GM18502 (cell line): ENCODE measurements around the gene HOXA13.

ENCODE experiments used
- ATAC-seq: cut with Tn5 transposase; IDR thresholded peaks from one replicate; pipeline ENCODE4 v1.9.1; 2021; ENCODE audit warnings: mild to moderate bottlenecking; ENCODE audit not compliant: unreplicated experiment, poor library complexity

The HOXA13 gene

GRCh38 chr7:27182861-27183681, 16.8 kb downstream of the HOXA13 start:
- no peak for ATAC-seq

DNA sequence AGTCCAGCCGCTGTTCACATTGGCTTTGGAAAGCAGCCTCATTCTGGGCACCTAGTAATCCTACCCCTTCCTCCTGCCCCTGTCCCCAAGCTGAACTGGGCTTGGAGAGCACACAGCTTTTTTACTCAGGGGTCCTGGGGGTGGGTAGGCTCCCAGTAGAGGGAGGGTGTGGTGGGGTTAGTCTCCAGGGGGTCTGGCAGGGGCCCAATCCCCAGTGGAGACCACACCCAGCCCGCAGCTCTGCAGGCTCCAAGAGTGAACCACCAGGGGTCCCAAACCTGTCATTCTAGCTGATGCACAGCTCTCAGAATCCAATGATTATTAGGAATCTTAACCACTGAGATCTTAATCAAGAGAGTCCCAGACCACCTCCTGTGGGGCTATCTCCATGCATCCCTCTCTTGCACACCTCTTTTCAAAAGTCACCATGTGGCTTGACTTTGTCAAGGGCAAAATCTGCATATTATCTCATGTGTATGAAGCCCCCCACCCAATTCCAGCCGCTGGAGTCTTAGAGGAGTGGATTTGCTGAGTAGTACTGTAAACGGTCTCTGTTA, 17.5 kb downstream of the HOXA13 start:
- no peak for ATAC-seq

GRCh38 chr7:27181795-27182275, 18.1 kb downstream of the HOXA13 start:
- ATAC-seq: no peak

GRCh38 chr7:27180431-27181420, 19.2 kb downstream of the HOXA13 start:
- ATAC-seq: no peak

GRCh38 chr7:27179503-27180430, 20.1 kb downstream of the HOXA13 start:
- no peak for ATAC-seq

DNA sequence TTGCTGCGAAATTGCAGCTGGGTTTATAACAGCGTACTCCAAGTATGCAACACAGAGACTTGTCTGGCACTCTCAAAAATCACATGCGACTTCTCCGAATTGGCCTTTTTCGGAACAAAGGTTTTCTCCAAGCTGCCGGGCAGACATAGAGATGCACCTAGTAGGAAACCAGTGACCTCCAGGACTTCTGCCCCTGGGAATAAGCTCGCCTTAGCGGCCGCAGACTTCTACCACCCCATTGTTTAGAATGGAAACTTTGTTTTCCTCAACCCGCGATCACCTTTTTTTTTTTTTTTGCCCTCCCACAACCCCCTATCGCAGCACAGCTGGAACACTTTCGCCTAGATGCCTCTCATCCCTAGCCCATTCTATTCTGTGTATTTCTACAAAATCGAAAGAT, 20.9 kb downstream of the HOXA13 start:
- ATAC-seq: no peak

- ATAC-seq: no peak
Measured at GRCh38 chr7:27178366-27178765, 21.5 kb downstream of the HOXA13 start.

DNA sequence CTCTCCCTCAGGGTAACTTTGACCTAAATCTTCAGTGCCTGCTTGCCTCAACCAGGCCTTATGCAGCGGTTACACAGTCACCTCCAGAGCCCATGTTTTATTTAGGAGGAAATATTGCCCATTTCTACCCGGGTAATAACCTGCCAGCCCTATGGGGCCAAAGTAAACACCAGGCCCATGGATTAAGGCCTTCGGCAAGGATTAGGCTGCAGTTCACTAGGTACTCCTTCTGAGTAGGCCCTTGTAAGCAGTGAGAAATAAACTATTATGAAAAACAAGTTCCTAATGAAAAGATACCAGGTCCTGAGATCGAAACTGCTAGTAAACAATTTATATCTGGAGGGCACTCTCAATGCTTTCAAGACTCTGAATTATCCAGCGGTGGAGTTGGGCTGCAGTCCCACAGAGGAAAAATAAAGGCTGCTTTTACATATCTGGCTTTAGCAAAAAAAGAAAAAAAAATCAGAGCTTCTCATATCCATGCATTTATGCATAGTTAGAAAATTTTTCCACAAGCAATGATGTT, 22.0 kb downstream of the HOXA13 start:
- no peak for ATAC-seq

- ATAC-seq: no peak
Measured at GRCh38 chr7:27176962-27177794, 22.7 kb downstream of the HOXA13 start.

DNA sequence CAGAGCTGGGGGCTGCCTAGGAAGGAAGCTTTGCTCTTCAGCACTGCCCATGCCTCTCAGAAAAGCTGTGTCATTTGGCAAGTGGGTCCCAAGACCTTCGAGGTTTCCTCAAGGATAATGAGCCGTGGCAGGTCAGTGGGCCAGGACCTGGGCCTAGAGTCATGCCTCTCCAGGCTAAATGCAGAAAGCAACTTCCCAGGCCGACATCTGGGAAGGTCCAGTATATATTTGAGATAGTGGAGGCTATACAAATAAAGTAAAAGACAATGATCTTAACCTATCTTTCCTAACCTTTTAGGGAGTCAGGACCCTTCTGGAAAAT, 23.4 kb downstream of the HOXA13 start:
- ATAC-seq: no peak

- no peak for ATAC-seq
Measured at GRCh38 chr7:27175626-27176523, 24.0 kb downstream of the HOXA13 start.

DNA sequence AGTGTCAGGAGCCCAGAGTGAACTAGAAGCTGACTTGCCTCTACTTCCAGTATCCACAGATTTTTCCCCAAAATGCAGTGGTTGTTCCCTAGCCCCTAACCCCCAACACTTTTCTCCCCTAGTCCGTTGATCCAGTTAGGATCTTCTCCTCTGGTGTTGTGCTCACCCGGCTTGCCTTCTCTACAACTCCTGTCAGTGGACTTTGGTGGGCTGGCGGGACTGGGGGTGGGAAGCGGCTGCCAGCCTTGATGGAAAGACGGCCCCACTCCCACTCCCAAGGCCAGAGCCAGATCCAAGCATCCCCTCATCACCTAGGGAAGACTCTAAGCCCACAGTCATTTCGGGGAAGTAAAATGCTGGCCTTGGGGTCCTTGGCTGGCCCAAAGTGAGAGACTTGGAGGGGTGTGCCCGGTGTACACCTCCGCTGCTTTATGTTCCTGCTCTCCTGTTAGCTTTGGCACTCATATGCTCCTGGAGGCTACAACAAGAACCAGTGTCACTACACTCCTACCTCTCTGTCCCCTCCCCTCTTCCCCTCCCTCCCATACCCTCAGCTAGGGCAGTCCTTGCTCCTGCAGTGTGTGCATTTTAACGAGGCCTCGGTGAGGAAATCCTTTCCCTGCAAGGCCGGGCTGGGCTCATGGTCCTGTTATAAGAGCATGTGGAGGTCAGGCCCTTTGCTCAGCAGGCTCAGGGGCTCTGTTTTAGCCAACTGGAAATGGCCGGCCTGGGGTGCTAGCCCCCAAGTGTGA, 24.8 kb downstream of the HOXA13 start:
- ATAC-seq: no peak

DNA sequence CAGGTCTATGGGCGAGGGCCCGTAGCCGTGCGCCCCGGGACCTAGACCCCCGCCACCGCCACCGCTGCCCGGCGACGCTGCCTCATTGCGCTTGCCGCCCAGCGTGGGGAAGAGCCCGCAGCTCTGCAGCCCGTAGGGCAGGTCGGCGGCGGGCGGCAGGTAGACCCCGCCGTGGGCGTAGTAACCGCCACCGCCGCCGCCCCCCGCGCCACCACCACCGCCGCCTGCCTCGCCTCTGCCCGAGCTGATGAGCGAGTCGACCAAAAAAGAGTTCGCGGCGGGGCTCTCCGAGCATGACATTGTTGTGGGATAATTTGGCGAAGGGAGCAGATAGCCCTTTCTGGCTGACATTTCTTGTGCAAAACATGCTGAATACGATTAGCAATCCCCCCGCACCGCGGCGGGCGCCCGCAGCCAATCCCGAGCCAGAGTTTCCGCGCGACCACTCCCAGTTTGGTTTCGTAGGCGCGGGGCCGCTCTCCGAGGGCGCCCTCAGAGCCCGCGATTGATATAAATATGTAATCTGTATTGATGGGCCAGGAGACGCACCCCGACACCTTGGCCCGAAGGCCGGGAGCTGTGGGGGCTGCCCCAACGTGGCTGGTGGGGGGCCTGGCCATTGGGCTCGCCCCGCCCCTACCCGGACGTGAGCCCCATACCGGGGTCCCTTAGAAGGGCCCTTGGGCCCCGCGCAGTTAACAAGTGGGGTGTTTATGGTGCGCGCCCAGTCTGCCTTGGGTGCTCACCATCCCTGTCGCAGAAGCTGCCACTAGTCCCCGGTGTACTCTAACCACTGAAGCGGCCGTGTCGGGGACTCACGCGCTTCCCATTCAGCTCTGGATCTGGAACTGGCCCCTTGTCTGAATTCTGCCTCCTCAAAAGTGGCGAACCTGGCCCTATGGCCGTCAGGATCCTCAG, 25.7 kb downstream of the HOXA13 start, which contains the start of gene HOXA10:
Gene HOXA10, minus strand, starts transcription at position 365 of the 918 bp plus-strand sequence. Its CDS starts 14 bp downstream, at position 351.
- ATAC-seq: no peak

- ATAC-seq: no peak
Measured at GRCh38 chr7:27173511-27173955, 26.4 kb downstream of the HOXA13 start.

DNA sequence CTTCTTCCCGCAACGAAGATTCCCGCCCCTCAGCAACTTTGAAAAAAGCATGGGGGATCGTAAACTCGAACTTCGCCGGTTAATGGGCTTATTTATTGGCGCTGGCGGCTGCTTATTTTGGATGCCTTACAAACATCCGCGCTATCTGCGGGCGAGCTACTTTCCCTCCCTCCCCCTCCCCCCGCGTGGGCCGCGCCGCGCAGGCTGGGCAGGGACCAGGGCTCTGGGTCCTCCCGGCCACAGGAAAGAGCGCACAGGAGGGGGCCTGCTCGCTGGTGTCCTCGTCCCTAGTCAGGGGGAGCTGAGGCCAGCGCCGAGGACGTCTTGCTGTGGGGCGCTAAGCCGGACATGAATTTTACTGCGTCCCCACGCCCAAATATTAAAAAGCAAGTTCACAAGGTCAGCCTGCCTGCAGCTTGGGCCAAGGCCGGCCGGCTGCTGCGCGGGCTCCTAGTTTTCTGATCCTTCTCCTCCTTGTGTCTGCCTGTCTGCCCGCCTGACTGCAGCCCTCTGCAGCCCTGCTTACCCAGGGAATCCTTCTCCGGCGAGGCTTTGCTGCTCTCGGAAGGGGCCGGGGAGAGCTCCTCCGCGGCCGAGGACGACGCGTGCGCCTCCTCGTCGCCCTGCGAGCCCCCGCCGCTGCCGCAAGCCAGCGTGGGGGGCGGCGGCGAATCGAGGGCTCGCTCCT, 26.9 kb downstream of the HOXA13 start:
- no peak for ATAC-seq
